ENCODE results near the gene NEXN. TPM values are rescaled to one million over a fixed set of nuclear protein-coding genes. Genes with fewer than 3 reads are reported as not detected.

NEXN gene
- total and polyA plus RNA-seq, 2 of the 8 experiments (the other 6 are each of a cell fraction or from before 2014, with no cell fraction given) = 0.20 to 2.9 TPM

DNA sequence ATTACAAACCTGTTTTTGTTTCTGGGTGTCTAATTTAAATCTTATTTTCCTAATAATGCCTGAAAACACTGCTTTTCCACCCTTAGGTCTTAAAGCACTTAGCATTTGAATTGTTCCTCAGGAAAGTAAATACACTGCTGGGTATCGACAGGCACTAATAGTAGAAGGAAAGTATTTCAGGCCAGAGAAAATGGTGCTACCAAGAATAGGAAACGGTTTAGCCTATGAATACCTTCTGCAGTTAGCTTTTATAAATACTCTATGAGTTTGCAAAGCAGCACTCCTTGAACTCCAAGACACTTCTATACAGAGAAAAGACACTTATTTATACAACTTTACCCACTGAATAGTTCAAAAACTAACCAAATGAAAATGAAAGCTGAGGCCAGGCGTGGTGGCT is 83.7 kb downstream of the NEXN start (continued):
- TF ChIP-seq, protein P1, sequence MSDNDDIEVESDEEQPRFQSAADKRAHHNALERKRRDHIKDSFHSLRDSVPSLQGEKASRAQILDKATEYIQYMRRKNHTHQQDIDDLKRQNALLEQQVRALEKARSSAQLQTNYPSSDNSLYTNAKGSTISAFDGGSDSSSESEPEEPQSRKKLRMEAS (IDR thresholded peaks at IDR 0.05) = no peak
- no peak for TF ChIP-seq RNF2 (IDR thresholded peaks at IDR 0.05; ENCODE audit: borderline replicate concordance, low read depth, low read length, missing control alignments, poor library complexity, severe bottlenecking)
- no peak for TF ChIP-seq CBX5 (IDR thresholded peaks at IDR 0.05; ENCODE audit: low read depth, low read length)
- TF ChIP-seq SAP30 (IDR thresholded peaks at IDR 0.05; ENCODE audit: insufficient read depth, insufficient replicate concordance, low read length) = no peak
- TF ChIP-seq KDM1A (IDR thresholded peaks at IDR 0.05; ENCODE audit: borderline replicate concordance, low read length) = no peak
